NCI-H1436 (cell line): ENCODE measurements around the gene SLC25A14.
A peak's percentile ranks its signal among the peaks of the same experiment; 100 is the strongest.
"Not testable (repeated sequence)": the region's sequence is repeated elsewhere in the genome, so short reads cannot be mapped to it uniquely, and the experiment has no call there.

Experiments used
- DNase-seq: peaks from one replicate; lab custom pipeline; 2025; lab: John Stamatoyannopoulos, UW

SLC25A14 gene

GRCh38 chrX:130339408-130340222 lies at the start of gene SLC25A14:
SLC25A14 (plus strand) TSS chrX:130339919; CDS start chrX:130340279, 360 bp downstream.
- peak; percentile 70 for DNase-seq

GRCh38 chrX:130295519-130296296 lies 44.0 kb upstream of the SLC25A14 start:
- DNase-seq = no peak

- no peak for DNase-seq
Measured at GRCh38 chrX:130296297-130296678, 43.4 kb upstream of the SLC25A14 start.

GRCh38 chrX:130296743-130297142 lies 43.0 kb upstream of the SLC25A14 start:
- DNase-seq = no peak

- DNase-seq = peak; percentile 7
Measured at GRCh38 chrX:130299279-130300009, 40.3 kb upstream of the SLC25A14 start.

GRCh38 chrX:130300010-130300282 lies 39.8 kb upstream of the SLC25A14 start:
- DNase-seq = no peak

GRCh38 chrX:130301405-130301804 lies 38.3 kb upstream of the SLC25A14 start:
- no peak for DNase-seq

GRCh38 chrX:130301977-130302376 lies 37.7 kb upstream of the SLC25A14 start:
- DNase-seq = no peak

GRCh38 chrX:130304587-130305368 lies 34.9 kb upstream of the SLC25A14 start:
- DNase-seq = no peak

GRCh38 chrX:130319886-130320285 lies 19.8 kb upstream of the SLC25A14 start:
- DNase-seq = not testable (repeated sequence)

GRCh38 chrX:130321550-130321949 lies 18.2 kb upstream of the SLC25A14 start:
- no peak for DNase-seq

- no peak for DNase-seq
Measured at GRCh38 chrX:130330146-130330545, 9.6 kb upstream of the SLC25A14 start.

GRCh38 chrX:130330706-130331105 lies 9.0 kb upstream of the SLC25A14 start:
- peak; percentile 2 for DNase-seq

GRCh38 chrX:130336531-130336930 lies 3.2 kb upstream of the SLC25A14 start:
- no peak for DNase-seq

- not testable (repeated sequence) for DNase-seq
Measured at GRCh38 chrX:130338869-130339268, 850 bp upstream of the SLC25A14 start.

- no peak for DNase-seq
Measured at GRCh38 chrX:130340271-130340670, 552 bp downstream of the SLC25A14 start.

GRCh38 chrX:130343411-130343810 lies 3.7 kb downstream of the SLC25A14 start:
- DNase-seq = no peak

GRCh38 chrX:130347321-130347720 lies 7.6 kb downstream of the SLC25A14 start:
- no peak for DNase-seq

- DNase-seq = no peak
Measured at GRCh38 chrX:130351567-130351966, 11.8 kb downstream of the SLC25A14 start.

- not testable (repeated sequence) for DNase-seq
Measured at GRCh38 chrX:130352050-130352449, 12.3 kb downstream of the SLC25A14 start.

GRCh38 chrX:130376077-130376476 lies 36.4 kb downstream of the SLC25A14 start:
- DNase-seq = no peak
